ENCODE data around the gene OR13H1. TPM values are rescaled to one million over a fixed set of nuclear protein-coding genes. Genes with fewer than 3 reads are reported as not detected.
"Not testable (repeated sequence)": the region's sequence is repeated elsewhere in the genome, so short reads cannot be mapped to it uniquely, and the experiment has no call there.

The OR13H1 gene, protein sequence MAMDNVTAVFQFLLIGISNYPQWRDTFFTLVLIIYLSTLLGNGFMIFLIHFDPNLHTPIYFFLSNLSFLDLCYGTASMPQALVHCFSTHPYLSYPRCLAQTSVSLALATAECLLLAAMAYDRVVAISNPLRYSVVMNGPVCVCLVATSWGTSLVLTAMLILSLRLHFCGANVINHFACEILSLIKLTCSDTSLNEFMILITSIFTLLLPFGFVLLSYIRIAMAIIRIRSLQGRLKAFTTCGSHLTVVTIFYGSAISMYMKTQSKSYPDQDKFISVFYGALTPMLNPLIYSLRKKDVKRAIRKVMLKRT
- not detected in 2 replicates for total RNA-seq (2014; rRNA removed; shearing (Covaris generic))

DNA sequence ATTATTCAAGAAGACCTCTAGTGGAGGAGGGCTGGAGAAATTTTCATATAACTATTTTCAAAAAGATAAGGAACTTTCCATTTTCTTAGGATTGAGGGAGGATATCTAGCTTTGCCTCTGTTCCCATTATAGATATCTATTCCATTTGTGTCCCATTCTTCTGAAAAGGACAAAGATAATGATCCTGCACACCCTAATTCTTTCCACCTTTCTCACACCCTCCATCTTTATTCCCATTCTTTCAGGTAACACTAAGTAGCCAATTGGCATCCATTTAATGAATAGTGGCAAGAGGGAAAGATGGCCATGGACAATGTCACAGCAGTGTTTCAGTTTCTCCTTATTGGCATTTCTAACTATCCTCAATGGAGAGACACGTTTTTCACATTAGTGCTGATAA lies at the start of gene OR13H1:
OR13H1 (plus strand) TSS at position 301 of the 400 bp plus-strand sequence; CDS start at position 301, 0 bp downstream.
- DNase-seq (ENCODE audit: low spot score): no peak
- in situ Hi-C loops (cut with HindIII; ENCODE audit: low sequenced_read_pairs): no loop called here

DNA sequence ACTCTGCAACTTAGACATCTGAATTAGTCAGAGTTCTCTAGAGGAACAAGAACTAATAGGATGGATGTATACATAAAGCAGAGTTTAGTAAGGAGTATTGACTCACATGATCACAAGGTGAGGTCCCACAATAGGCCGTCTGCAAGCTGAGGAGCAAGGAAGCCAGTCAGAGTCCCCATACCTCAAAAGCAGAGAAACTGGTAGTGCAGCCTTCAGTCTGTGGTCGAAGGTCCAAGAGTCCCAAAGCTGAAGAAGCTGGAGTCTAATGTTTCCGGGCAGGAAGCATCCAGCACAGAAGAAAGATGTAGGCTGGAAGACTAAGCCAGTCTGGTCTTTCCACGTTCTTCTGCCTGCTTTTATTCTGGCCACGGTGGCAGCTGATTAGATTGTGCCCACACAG lies 42.3 kb upstream of the OR13H1 start:
- in situ Hi-C loops (cut with HindIII; ENCODE audit: low sequenced_read_pairs); DNase-seq (ENCODE audit: low spot score): not testable (repeated sequence)

DNA sequence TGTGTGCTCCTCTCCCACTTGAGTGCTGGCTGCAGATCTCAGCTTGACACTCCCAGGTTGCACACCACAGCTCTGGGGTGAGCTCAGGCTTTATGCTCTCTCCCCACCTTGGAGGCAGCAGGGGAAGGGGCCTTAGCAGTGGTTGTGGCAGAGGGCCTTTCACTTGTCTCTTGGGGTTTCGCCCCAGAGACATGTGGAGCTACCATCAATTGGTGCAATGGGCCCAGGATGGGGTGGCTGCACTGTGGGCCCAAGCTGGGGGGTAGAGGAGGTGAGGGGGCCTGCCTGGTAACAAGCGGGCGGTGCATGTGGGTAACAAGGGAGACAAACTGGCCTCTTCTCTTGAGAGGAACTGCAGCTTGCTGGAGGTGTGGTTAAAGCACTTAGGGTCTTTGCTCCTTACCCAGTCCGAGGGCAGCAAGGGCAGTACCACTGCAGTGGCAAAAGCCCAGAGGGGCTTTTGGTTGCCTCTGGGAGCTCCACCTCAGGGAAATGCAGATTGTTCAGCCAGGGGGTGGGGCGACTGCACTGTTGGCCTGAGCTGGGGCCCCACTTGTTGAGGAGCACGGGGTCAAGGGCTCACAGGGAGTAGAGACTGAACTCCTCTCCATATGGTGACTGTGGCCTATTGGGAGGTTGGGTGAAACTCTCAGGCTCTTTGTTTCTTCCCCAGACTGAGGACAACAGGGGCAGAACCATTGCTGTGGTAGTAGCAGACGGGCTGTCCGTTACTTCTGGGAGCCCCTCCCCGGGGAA lies 30.5 kb upstream of the OR13H1 start:
- DNase-seq (ENCODE audit: low spot score): no peak
- in situ Hi-C loops (cut with HindIII; ENCODE audit: low sequenced_read_pairs): no loop called here

DNA sequence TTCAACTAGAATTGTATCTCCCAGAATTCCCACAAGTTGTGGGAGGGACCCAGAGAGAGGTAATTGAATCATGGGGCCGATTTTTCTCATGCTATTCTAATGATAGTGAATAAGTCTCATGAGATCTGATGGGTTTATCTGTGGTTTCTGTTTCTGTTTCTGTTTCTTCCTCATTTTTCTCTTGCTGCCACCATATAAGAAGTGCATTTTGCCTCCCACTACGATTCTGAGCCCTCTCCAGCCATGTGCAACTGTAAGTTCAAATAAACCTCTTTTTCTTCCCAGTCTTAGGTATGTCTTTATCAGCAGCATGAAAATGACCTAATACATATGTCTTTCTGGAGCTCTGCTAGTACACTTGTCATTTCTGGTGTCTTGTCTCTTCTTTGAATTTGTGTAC lies 22.1 kb upstream of the OR13H1 start:
- DNase-seq (ENCODE audit: low spot score): no peak
- in situ Hi-C loops (cut with HindIII; ENCODE audit: low sequenced_read_pairs): no loop called here

DNA sequence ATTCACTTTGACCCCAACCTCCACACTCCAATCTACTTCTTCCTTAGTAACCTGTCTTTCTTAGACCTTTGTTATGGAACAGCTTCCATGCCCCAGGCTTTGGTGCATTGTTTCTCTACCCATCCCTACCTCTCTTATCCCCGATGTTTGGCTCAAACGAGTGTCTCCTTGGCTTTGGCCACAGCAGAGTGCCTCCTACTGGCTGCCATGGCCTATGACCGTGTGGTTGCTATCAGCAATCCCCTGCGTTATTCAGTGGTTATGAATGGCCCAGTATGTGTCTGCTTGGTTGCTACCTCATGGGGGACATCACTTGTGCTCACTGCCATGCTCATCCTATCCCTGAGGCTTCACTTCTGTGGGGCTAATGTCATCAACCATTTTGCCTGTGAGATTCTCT lies 344 bp downstream of the OR13H1 start:
- DNase-seq (ENCODE audit: low spot score): no peak
- in situ Hi-C loops (cut with HindIII; ENCODE audit: low sequenced_read_pairs): no loop called here

DNA sequence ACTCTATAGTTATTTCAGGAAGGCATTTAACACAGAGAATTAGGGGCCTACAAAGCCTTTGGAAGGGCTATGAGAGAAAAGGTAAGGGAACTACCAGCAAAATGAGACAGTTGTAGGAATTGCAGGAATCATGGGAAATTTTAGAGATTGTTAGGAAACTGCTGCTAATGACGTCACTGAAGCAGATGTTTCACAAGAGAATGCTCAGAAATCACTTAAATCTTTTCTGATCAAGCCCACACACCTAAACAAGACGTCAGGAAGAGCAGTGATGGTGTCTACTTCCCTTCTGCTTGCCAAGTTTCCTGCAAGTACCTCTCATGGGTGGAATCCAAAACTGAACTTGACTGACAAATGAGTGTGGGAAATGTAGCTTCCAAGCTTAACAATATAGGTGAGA lies 5.1 kb downstream of the OR13H1 start:
- in situ Hi-C loops (cut with HindIII; ENCODE audit: low sequenced_read_pairs): no loop called here
- no peak for DNase-seq (ENCODE audit: low spot score)

DNA sequence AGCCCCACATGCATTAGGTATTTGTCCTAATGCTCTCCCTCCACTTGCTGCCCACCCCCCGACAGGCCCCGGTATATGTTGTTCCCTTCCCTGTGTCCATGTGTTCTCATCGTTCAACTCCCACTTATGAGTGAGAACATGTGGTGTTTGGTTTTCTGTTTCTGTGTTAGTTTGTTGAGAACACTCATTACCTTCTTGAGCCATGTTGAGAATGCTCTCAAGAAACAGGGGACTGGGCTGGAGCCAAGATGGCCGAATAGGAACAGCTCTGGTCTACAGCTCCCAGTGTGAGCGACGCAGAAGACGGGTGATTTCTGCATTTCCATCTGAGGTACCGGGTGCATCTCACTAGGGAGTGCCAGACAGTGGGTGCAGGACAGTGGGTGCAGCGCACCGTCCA lies 8.6 kb downstream of the OR13H1 start:
- in situ Hi-C loops (cut with HindIII; ENCODE audit: low sequenced_read_pairs); DNase-seq (ENCODE audit: low spot score): not testable (repeated sequence)

DNA sequence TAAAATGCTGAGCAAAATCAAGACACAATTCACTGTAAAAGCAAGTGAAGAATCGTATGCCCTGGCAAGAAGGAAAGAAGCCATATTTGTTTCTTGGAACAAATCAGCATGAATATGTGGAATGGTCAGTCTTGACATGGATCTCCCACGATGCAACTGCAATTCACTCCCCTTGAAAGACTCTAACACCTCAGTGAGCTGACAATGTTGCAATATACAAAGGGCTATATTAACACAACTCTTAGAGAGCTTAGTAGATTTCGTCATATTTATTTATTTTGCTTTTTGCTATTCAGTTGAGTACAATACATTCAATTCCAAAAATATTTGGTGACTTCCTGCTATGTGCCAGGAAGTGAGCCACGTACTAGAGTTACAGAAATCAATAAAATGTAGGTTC lies 14.7 kb downstream of the OR13H1 start:
- no peak for DNase-seq (ENCODE audit: low spot score)
- in situ Hi-C loops (cut with HindIII; ENCODE audit: low sequenced_read_pairs): no loop called here

DNA sequence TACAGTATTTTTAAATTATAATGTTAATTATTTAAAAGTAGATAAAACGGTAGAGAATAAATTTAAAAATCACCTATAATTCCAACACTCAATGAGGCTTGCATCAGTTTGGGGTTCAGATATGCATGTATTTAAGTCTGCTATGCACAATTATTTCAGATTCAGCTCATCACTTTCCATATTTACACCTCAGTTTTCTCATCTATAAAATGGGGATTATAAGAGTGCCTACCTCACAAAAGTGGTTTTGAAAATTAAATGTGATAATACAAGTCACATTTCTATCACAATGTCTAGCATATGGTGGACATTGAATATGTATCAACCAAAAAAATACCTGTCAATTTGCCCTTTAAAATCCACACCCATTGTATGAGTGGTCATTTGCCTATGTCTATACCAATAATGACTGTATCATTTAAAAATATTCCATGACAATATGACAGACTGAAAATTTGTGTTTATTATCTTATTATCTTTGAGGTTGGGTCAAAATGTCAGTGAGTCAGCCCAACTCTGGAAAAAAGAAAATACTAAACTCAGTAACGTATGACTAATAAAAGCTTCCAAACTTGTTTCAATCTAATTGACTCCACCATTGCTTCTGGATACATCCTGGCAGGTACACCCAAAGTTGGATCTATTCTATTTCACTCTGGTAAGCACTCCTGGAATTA lies 20.8 kb downstream of the OR13H1 start:
- no peak for DNase-seq (ENCODE audit: low spot score)
- in situ Hi-C loops (cut with HindIII; ENCODE audit: low sequenced_read_pairs): no loop called here

DNA sequence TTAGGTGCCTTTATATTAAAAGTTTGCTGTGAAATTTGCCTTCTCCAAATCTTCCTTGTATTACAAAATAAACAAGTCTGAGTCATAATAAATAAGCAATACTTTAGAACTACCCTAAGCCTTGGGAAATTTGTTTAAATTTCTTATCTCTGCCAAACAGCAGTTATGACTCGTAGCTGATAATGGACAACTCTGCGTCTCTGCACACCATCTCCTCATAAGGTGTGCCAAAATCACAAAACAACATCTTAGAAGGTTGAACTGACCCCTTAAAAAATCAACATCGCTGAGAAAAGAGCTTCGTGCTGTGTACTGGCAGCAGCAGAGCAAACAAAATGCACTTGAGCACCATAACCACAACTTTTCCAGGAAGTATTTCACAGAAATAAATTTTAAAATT lies 22.0 kb downstream of the OR13H1 start:
- no peak for DNase-seq (ENCODE audit: low spot score)
- in situ Hi-C loops (cut with HindIII; ENCODE audit: low sequenced_read_pairs): no loop called here

DNA sequence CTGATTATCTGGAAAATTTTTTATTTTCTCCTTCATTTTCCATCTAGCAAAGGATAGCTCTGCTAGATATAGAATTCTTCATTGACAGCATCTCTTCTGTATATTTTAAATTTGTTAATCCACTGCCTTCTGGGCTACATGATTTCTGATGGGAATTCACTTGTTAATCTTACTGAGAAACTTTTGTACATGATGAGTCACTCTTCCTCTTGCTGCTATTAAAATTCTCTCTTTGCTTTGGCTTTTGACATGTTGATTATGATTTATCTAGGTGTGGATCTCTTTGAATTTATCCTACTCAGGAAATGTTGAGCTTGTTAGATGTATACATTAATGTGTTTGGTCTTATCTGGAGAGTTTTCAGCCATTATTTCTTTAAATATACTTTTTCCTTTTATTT lies 27.5 kb downstream of the OR13H1 start:
- no peak for DNase-seq (ENCODE audit: low spot score)
- in situ Hi-C loops (cut with HindIII; ENCODE audit: low sequenced_read_pairs): no loop called here

DNA sequence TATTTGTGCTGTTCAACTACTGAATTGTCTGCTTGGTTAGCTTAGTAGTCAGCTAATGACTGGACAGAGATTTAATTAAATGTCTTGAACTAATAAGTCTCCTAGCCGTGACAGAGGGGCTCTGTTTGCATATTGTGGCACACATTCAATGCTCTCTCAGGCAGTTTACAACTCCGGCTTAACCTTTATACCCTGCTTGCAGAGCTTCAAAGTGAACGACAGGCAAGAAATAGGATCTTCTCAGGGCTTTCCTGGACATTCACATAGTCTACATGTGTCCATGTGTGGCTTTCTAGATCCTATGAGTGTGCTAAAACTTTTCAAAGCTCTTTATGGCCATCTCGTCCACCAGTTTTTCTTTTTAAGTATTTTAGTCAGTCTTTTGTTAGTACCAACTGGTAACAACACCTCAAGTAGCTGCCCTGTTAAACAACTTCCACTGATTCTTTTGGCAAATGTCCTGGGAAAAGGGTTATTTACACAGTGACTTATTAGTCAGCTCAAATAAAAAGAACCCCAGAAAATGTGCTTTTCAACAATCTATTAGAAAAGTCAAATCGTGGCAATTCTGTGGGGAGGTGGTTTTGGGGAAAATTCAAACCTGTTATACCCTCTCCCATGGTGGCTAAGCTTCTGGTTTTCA lies 28.6 kb downstream of the OR13H1 start:
- DNase-seq (ENCODE audit: low spot score): no peak
- in situ Hi-C loops (cut with HindIII; ENCODE audit: low sequenced_read_pairs): no loop called here

DNA sequence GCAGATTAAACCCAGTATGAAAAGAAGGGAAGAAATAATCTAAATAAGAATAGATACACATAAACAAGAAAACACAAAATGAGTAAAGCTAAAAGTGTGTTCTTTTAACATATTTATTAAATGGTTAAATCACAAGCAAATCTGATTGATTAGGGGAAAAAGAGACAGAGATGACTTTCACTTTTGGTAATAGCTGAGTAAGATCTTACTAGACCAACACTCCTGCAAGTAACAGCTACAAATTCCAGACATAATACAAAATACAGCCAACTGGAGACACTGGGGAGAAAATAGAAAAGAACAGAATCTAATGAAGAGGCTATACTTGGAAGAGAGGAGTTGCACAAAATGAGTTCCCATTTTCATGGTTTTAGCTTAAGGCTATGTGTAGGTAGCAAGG lies 33.5 kb downstream of the OR13H1 start:
- in situ Hi-C loops (cut with HindIII; ENCODE audit: low sequenced_read_pairs): no loop called here
- DNase-seq (ENCODE audit: low spot score): no peak

DNA sequence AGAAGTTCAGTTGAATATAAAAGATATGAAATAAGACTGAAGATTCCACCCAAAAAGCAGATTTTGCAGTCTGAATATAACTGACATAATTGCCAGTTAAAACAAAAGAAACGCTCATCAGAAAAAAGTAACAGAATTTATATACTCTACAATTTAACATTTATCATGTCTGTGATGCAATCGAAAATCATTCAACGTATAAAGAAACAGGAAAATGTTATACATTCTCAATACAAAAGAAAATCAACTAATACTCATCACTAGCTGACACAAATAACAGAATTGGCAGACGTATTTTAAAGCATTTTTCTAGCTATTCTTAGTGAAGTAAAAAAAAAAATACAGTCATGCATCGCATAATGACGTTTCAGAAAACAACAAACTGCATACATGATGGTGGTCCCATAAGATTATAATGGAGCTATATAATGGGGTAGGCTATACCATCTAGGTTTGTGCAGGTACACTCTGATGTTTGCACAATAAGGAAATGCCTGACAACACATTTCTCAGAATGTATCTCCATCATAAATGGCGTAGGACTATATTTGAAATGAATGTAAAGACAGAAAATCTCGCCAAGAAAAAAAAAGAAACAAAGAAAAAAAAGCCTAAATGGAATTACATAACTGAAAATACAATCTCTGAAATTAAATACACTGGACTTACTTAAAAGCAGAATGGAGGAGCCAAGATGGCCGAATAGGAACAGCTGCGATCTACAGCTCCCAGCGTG lies 34.3 kb downstream of the OR13H1 start:
- in situ Hi-C loops (cut with HindIII; ENCODE audit: low sequenced_read_pairs): no loop called here
- DNase-seq (ENCODE audit: low spot score): no peak

DNA sequence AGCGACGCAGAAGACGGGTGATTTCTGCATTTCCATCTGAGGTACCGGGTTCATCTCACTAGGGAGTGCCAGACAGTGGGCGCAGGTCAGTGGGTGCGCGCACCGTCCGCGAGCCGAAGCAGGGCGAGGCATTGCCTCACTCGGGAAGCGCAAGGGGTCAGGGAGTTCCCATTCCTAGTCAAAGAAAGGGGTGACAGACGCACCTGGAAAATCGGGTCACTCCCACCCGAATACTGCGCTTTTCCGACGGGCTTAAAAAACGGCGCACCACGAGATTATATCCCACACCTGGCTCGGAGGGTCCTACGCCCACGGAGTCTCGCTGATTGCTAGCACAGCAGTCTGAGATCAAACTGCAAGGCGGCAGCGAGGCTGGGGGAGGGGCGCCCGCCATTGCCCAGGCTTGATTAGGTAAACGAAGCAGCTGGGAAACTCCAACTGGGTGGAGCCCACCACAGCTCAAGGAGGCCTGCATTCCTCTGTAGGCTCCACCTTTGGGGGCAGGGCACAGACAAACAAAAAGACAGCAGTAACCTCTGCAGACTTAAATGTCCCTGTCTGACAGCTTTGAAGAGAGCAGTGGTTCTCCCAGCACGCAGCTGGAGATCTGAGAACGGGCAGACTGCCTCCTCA lies 35.0 kb downstream of the OR13H1 start:
- in situ Hi-C loops (cut with HindIII; ENCODE audit: low sequenced_read_pairs); DNase-seq (ENCODE audit: low spot score): not testable (repeated sequence)

DNA sequence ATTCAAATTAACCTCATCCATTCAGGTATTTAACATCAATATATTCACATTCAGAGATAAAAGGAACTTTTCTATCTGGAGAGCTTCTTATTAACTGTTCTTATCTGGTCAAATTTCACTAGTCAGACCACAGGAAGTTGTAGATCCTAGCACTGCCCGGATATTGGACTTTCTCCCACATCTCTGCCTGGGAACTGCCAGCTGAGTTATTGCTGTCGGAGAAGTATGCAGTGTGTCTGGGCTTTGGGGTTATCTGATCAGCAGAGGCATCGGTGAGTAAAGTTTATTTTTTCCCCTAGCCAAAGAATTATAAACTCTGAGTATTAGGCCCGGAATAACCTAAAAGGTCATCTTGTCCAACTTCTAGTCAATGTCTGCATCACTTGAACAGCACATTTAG lies 45.1 kb downstream of the OR13H1 start:
- no peak for DNase-seq (ENCODE audit: low spot score)
- in situ Hi-C loops (cut with HindIII; ENCODE audit: low sequenced_read_pairs): no loop called here
